K562 (cell line): ENCODE data around the gene ZNF862. TPM values are rescaled to one million over a fixed set of nuclear protein-coding genes. Genes with fewer than 3 reads are reported as not detected.

Source experiments
- BRCA1 ChIP-seq, 2 experiments: fragments of 450-650 bp in 1 of 2; sonication (generic) in 1 of 2; formaldehyde crosslinking in 1 of 2; IDR thresholded peaks; 2 replicates each; pipeline versions ENCODE4 v1.5.0 to v1.6.1; 2017 to 2020; ENCODE audit warnings: mild to moderate bottlenecking in 1 of 2, missing genetic modification reagents in 1 of 2
- GATAD2B ChIP-seq: fragments of 450-650 bp; IDR thresholded peaks from 2 replicates; pipeline ENCODE4 v1.6.1; 2017; ENCODE audit warnings: mild to moderate bottlenecking, borderline replicate concordance
- NFXL1 ChIP-seq: fragments of 450-650 bp; formaldehyde crosslinking; IDR thresholded peaks from 2 replicates; pipeline ENCODE4 v1.4.0; 2021; ENCODE audit warnings: mild to moderate bottlenecking
- NR2C2 ChIP-seq, 2 experiments: fragments of 200-800 bp in 1 of 2; sonication (Bioruptor generic) in 1 of 2; sonication (generic) in 1 of 2; formaldehyde crosslinking in 1 of 2; IDR thresholded peaks; 2 replicates each; pipeline versions ENCODE4 v1.6.1 to v1.8.0; 2016 to 2022; ENCODE audit warnings: mild to moderate bottlenecking in 1 of 2, missing compliant biosample characterization in 1 of 2, missing genetic modification characterization in 1 of 2, missing genetic modification reagents in 1 of 2
- POLR2A ChIP-seq: fragments of 450-650 bp; conservative IDR thresholded peaks from 2 replicates; pipeline ENCODE4 v1.6.1; 2016
- SMARCB1 ChIP-seq: IDR thresholded peaks from 2 replicates; pipeline ENCODE4 v1.6.1; 2011; ENCODE audit warnings: improper control_type of control experiment, low read depth; ENCODE audit not compliant: insufficient read length
- SNRNP70 ChIP-seq: fragments of 200-400 bp; formaldehyde crosslinking; optimal IDR thresholded peaks from 2 replicates; pipeline ENCODE3; 2017; ENCODE audit warnings: low read depth, low read length
- TRIM24 ChIP-seq, 2 experiments: fragments of 450-650 bp; IDR thresholded peaks; 2 replicates each; pipeline ENCODE4 v1.6.1; 2016
- TRIM28 ChIP-seq: fragments of 450-650 bp; IDR thresholded peaks from 2 replicates; pipeline ENCODE4 v1.6.1; 2017
- ZNF146 ChIP-seq: IDR thresholded peaks from one replicate; pipeline ENCODE4 v1.6.1; 2018; ENCODE audit warnings: missing compliant biosample characterization; ENCODE audit not compliant: unreplicated experiment
- ZNF324 ChIP-seq: fragments of 250-450 bp; sonication (Bioruptor Pico); IDR thresholded peaks from 2 replicates; pipeline ENCODE4 v1.4.0; 2020; ENCODE audit warnings: mild to moderate bottlenecking
- polyA plus RNA-seq, 8 experiments: library from polyadenylated mRNA; depleted of rRNA in 4 of 8; stranded (reverse) in 5 of 8; unstranded in 3 of 8; fragments of >200 nt; fragmentation: Nextera tagmentation in 2 of 8; fragmentation: Illumina TruSeq in 1 of 8; extraction: Ambion mirVana in 2 of 8; extraction: Trizol in 1 of 8; gene quantifications; 2 replicates each; pipeline versions ENCODE4 v1.2.1 to v1.2.3, GENCODE V29; 2011 to 2014; ENCODE audit warnings: inconsistent platforms in 1 of 8, missing spikeins in 1 of 8
- total RNA-seq, 7 experiments: library from RNA; depleted of rRNA in 6 of 7; stranded (reverse); fragments of >200 nt in 6 of 7; fragmentation: Illumina TruSeq in 2 of 7; extraction: Trizol in 2 of 7; gene quantifications; 2 replicates each; pipeline versions ENCODE4 v1.2.1 to v1.2.3, GENCODE V29; 2011 to 2021; ENCODE audit warnings: low replicate concordance in 1 of 7
- TF ChIP-seq, protein P1 (sequence below): fragments of 200-800 bp; sonication (Bioruptor generic); IDR thresholded peaks from 2 replicates; pipeline ENCODE4 v1.6.1; 2016; ENCODE audit warnings: missing genetic modification characterization, missing compliant biosample characterization
- TF ChIP-seq, protein P2 (sequence below): fragments of 250-450 bp; sonication (Bioruptor Pico); IDR thresholded peaks from 2 replicates; pipeline ENCODE4 v1.4.0; 2020
- TF ChIP-seq, protein P3 (sequence below), 3 experiments: IDR thresholded peaks in 2 of 3; conservative IDR thresholded peaks in 1 of 3; 2 replicates each; pipeline ENCODE4 v1.5.1; 2011 to 2012; ENCODE audit warnings: low read length in 3 of 3, mild to moderate bottlenecking in 3 of 3, control low read depth in 2 of 3, improper control_type of control experiment in 1 of 3, inconsistent platforms in 1 of 3, low read depth in 1 of 3, mixed read lengths in 1 of 3, moderate library complexity in 1 of 3; ENCODE audit not compliant: insufficient read depth in 2 of 3

The ZNF862 gene
- total and polyA plus RNA-seq, 9 of the 15 experiments (the other 6 are each of a cell fraction or from before 2014, with no cell fraction given) = 1.1 to 3.9 (median 2.6) TPM

DNA sequence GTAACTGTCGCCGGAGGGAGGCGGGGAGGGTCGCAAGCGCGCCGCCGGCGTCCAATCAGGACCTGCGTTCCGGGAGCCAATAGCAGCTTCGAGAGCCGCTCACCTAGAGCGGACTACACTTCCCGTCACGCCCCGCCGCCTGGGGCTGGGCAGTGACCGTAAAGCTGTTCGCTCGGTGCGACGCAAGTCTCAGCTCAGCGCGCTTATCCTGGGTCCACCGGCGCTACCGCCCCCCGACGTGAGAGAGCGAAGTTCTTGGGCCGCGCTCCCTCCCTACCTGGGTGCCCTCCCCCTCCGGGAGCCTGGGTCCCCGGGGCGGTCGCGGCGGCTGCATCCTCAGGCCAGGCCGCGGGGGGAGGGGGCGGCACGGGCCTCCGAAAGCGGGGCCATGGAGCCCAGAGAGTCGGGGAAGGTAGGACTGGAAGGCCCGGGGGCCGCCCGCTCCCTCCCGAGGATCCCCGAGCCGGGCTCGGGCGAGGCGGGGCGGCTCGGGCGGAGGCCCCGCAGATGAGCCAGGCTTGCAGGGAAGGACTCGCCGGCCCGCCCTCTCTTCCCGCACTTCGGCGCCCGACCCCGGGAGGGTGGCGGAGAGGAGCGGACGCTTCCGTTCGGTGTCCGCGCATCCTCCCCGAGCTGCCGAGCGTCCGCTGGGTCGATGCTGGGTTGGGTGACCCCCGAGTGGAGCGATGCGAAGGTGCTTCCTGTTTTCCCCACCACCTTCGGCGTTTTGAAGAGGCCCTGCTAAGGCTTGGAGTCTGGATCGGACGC is at the start of gene ZNF862 (continued):
- TF ChIP-seq SMARCB1 (no peak), TRIM24 (IDR thresholded peaks at IDR 0.05) (peak in 1 of 2 experiments; percentile 89; a peak in 2 of 4 replicates), GATAD2B (peak; percentile 70; the same call in 1 of the 2 replicates), NFXL1 (CRISPR knock-in tag) (0 out of 2 replicates have a peak, but pooled peaks have one; percentile 51), TRIM28 (no peak), BRCA1 (IDR thresholded peaks at IDR 0.05) (no peak), BRCA1 (CRISPR knock-in tag; IDR thresholded peaks at IDR 0.05) (0 out of 2 replicates have a peak, but pooled peaks have one; percentile 17), POLR2A (peak; percentile 73), NR2C2 (CRISPR knock-in tag; IDR thresholded peaks at IDR 0.05) (no peak), NR2C2 (tag; IDR thresholded peaks at IDR 0.05) (peak; percentile 77), ZNF324 (CRISPR knock-in tag) (no peak), ZNF146 (CRISPR knock-in tag) (no peak), SNRNP70 (no peak)
- TF ChIP-seq, protein P1, sequence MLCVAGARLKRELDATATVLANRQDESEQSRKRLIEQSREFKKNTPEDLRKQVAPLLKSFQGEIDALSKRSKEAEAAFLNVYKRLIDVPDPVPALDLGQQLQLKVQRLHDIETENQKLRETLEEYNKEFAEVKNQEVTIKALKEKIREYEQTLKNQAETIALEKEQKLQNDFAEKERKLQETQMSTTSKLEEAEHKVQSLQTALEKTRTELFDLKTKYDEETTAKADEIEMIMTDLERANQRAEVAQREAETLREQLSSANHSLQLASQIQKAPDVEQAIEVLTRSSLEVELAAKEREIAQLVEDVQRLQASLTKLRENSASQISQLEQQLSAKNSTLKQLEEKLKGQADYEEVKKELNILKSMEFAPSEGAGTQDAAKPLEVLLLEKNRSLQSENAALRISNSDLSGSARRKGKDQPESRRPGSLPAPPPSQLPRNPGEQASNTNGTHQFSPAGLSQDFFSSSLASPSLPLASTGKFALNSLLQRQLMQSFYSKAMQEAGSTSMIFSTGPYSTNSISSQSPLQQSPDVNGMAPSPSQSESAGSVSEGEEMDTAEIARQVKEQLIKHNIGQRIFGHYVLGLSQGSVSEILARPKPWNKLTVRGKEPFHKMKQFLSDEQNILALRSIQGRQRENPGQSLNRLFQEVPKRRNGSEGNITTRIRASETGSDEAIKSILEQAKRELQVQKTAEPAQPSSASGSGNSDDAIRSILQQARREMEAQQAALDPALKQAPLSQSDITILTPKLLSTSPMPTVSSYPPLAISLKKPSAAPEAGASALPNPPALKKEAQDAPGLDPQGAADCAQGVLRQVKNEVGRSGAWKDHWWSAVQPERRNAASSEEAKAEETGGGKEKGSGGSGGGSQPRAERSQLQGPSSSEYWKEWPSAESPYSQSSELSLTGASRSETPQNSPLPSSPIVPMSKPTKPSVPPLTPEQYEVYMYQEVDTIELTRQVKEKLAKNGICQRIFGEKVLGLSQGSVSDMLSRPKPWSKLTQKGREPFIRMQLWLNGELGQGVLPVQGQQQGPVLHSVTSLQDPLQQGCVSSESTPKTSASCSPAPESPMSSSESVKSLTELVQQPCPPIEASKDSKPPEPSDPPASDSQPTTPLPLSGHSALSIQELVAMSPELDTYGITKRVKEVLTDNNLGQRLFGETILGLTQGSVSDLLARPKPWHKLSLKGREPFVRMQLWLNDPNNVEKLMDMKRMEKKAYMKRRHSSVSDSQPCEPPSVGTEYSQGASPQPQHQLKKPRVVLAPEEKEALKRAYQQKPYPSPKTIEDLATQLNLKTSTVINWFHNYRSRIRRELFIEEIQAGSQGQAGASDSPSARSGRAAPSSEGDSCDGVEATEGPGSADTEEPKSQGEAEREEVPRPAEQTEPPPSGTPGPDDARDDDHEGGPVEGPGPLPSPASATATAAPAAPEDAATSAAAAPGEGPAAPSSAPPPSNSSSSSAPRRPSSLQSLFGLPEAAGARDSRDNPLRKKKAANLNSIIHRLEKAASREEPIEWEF (CRISPR knock-in tag) = no peak
- TF ChIP-seq, protein P2, sequence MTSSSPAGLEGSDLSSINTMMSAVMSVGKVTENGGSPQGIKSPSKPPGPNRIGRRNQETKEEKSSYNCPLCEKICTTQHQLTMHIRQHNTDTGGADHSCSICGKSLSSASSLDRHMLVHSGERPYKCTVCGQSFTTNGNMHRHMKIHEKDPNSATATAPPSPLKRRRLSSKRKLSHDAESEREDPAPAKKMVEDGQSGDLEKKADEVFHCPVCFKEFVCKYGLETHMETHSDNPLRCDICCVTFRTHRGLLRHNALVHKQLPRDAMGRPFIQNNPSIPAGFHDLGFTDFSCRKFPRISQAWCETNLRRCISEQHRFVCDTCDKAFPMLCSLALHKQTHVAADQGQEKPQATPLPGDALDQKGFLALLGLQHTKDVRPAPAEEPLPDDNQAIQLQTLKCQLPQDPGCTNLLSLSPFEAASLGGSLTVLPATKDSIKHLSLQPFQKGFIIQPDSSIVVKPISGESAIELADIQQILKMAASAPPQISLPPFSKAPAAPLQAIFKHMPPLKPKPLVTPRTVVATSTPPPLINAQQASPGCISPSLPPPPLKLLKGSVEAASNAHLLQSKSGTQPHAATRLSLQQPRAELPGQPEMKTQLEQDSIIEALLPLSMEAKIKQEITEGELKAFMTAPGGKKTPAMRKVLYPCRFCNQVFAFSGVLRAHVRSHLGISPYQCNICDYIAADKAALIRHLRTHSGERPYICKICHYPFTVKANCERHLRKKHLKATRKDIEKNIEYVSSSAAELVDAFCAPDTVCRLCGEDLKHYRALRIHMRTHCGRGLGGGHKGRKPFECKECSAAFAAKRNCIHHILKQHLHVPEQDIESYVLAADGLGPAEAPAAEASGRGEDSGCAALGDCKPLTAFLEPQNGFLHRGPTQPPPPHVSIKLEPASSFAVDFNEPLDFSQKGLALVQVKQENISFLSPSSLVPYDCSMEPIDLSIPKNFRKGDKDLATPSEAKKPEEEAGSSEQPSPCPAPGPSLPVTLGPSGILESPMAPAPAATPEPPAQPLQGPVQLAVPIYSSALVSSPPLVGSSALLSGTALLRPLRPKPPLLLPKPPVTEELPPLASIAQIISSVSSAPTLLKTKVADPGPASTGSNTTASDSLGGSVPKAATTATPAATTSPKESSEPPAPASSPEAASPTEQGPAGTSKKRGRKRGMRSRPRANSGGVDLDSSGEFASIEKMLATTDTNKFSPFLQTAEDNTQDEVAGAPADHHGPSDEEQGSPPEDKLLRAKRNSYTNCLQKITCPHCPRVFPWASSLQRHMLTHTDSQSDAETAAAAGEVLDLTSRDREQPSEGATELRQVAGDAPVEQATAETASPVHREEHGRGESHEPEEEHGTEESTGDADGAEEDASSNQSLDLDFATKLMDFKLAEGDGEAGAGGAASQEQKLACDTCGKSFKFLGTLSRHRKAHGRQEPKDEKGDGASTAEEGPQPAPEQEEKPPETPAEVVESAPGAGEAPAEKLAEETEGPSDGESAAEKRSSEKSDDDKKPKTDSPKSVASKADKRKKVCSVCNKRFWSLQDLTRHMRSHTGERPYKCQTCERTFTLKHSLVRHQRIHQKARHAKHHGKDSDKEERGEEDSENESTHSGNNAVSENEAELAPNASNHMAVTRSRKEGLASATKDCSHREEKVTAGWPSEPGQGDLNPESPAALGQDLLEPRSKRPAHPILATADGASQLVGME (CRISPR knock-in tag) = peak; percentile 12; the same call in 1 of the 2 replicates
- TF ChIP-seq, protein P3, sequence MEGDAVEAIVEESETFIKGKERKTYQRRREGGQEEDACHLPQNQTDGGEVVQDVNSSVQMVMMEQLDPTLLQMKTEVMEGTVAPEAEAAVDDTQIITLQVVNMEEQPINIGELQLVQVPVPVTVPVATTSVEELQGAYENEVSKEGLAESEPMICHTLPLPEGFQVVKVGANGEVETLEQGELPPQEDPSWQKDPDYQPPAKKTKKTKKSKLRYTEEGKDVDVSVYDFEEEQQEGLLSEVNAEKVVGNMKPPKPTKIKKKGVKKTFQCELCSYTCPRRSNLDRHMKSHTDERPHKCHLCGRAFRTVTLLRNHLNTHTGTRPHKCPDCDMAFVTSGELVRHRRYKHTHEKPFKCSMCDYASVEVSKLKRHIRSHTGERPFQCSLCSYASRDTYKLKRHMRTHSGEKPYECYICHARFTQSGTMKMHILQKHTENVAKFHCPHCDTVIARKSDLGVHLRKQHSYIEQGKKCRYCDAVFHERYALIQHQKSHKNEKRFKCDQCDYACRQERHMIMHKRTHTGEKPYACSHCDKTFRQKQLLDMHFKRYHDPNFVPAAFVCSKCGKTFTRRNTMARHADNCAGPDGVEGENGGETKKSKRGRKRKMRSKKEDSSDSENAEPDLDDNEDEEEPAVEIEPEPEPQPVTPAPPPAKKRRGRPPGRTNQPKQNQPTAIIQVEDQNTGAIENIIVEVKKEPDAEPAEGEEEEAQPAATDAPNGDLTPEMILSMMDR (IDR thresholded peaks at IDR 0.05 in 2 of 3, conservative IDR thresholded peaks at IDR 0.05 in 1 of 3; ENCODE audit: insufficient read depth in 2 of 3, low read depth in 1 of 3, low read length in 3 of 3) = 0 out of 6 replicates have a peak, but pooled peaks of 2 of the 3 experiments have one; percentile 3 to 14
